ENCODE data around the gene ATL2. TPM values are rescaled to one million over a fixed set of nuclear protein-coding genes. Genes with fewer than 3 reads are reported as not detected.

The ATL2 gene
- total and polyA plus RNA-seq, 2 of the 8 experiments (the other 6 are each of a cell fraction or from before 2014, with no cell fraction given): 38.8 to 84.6 TPM

- no peak for TF ChIP-seq KDM5A (IDR thresholded peaks at IDR 0.05; ENCODE audit: low read length)
- TF ChIP-seq RBBP5 (IDR thresholded peaks at IDR 0.05; ENCODE audit: borderline replicate concordance, low read depth, low read length): no peak
- 0 out of 3 replicates have a peak, but pooled peaks of 1 of the 2 experiments have one; percentile 33 for TF ChIP-seq EP300 (IDR thresholded peaks at IDR 0.05; ENCODE audit: borderline replicate concordance in 1 of 2, low read depth in 2 of 2, low read length in 2 of 2)
- no peak for TF ChIP-seq POU5F1 (IDR thresholded peaks at IDR 0.05; ENCODE audit: low read depth, low read length)
- TF ChIP-seq CTBP2 (IDR thresholded peaks at IDR 0.05; ENCODE audit: borderline replicate concordance, insufficient read depth, insufficient read length, low read length): no peak
- peak; percentile 15; the same call in 1 of the 2 replicates for TF ChIP-seq MAFK (IDR thresholded peaks at IDR 0.05; ENCODE audit: low read depth, low read length)
- TF ChIP-seq HDAC6 (IDR thresholded peaks at IDR 0.05; ENCODE audit: low read depth, low read length): no peak
- no peak for TF ChIP-seq KDM1A (IDR thresholded peaks at IDR 0.05; ENCODE audit: borderline replicate concordance, low read length)
- TF ChIP-seq EGR1 (IDR thresholded peaks at IDR 0.05; ENCODE audit: borderline replicate concordance, low read depth, low read length): no peak
- TF ChIP-seq MAX (IDR thresholded peaks at IDR 0.05): 0 out of 2 replicates have a peak, but pooled peaks have one; percentile 15
- TF ChIP-seq GABPA (IDR thresholded peaks at IDR 0.05; ENCODE audit: borderline replicate concordance, insufficient read depth, low read length): no peak
- no peak for TF ChIP-seq SP2 (IDR thresholded peaks at IDR 0.05; ENCODE audit: low read length)
- no peak for TF ChIP-seq SUZ12 (IDR thresholded peaks at IDR 0.05; ENCODE audit: low read length)
- peak; percentile 70; the same call in 1 of the 2 replicates for TF ChIP-seq TEAD4 (IDR thresholded peaks at IDR 0.05; ENCODE audit: low read depth, low read length)
- TF ChIP-seq CBX8 (IDR thresholded peaks at IDR 0.05; ENCODE audit: borderline replicate concordance, low read depth, low read length): no peak
- TF ChIP-seq TAF1 (IDR thresholded peaks at IDR 0.05; ENCODE audit: low read depth, low read length): no peak
- TF ChIP-seq RFX5 (IDR thresholded peaks at IDR 0.05; ENCODE audit: borderline replicate concordance, low read depth, low read length): no peak
- TF ChIP-seq ASH2L (IDR thresholded peaks at IDR 0.05; ENCODE audit: low read length): no peak
Observed at GRCh38 chr2:38277245-38278116, 99.6 kb downstream of the ATL2 start (continued).

Data from H1 (cell line).